ENCODE results near the gene CIAO2A. TPM values are rescaled to one million over a fixed set of nuclear protein-coding genes. Genes with fewer than 3 reads are reported as not detected.

Gene CIAO2A
- total RNA-seq, 4 donors from 2014 or later, result 40.3 to 162 (median 55.5) TPM

DNA sequence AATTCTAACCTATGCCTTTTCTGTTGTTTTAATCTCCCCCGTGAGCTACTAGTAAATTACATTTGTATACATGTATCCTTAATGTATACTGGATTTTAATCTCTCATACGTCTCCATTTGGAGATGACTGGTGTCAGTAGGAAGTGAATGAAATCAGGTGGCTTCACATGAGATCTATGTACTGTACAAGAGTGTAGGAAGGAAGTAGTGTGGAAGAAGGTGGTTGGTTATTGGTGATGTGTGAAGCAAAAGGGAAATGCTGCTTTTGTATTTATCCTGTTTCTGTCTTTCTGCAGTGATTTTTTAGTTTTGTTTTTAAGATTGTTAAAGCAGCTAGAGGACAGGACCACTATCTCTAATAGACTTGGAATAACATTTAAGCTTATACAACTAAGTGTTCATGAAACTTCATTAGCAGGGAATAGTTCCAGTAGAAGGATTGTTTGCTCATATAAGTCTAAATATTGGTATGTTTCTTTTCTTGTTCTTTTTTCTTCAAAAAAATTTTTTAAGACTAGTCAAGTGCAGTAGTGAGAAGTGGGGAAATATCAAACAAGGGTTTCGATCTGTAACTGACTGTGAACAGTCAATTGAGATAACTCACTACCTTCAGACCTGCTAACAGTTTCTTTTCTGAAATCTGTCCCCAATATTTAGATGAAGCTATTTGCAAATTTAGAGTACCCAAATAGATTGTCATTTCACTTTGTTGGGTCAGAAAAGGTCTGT, 17.5 kb upstream of the CIAO2A start:
- TF ChIP-seq CTCF (IDR thresholded peaks at IDR 0.05; ENCODE audit: low read depth), result no peak

GRCh38 chr15:64107337-64107736, 13.7 kb upstream of the CIAO2A start:
- TF ChIP-seq CTCF (IDR thresholded peaks at IDR 0.05; ENCODE audit: low read depth), result no peak

DNA sequence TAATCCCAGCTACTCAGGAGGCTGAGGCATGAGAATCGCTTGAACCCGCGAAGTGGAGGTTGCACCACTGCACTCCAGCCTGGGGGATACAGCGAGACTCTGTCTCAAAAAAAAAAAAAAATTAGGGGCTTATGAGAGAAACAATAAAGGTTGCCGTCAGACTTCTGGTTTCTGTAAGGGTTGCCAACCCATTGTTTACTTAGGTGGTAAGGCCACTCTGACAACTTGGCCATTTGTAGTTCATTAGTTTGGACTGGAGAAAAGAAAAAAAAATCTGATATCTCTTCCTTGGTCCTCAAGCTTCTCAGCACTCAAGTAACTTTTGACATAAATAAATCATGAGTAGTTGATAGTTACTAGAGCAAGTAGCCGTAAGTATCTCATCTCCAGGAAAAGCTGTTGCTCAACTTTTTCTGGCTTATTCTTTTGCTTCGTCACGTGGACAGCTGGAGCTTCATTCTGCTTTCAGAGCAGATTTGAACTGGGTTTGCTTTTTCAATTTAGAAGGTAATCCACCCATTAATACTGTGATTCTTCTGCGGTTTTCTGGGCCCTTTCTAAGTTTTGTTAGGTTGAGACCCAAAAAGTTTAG, 11.6 kb upstream of the CIAO2A start:
- no peak for TF ChIP-seq CTCF (IDR thresholded peaks at IDR 0.05; ENCODE audit: low read depth)

GRCh38 chr15:64102497-64102896, 8.9 kb upstream of the CIAO2A start:
- TF ChIP-seq CTCF (IDR thresholded peaks at IDR 0.05; ENCODE audit: low read depth), result no peak

- TF ChIP-seq CTCF (IDR thresholded peaks at IDR 0.05; ENCODE audit: low read depth), result no peak
Observed at GRCh38 chr15:64100958-64101357, 7.3 kb upstream of the CIAO2A start.

DNA sequence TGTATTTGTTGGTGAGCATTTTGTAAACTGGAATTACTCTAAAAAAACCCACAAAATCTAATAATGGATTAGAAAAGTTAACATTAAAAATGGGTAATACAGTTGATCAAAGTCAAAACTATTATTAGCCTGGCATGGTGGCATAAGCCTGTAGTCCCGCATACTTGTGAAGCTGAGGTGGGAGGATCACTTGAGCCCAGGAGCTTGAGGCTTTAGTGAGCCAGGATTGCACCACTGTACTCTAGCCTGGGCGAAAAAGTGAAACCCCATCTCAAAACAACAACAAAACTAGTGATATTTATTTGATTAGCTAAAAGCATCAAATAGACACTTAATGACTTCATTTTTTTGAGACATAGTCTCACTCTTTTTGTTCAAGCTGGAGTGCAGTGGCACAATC, 5.7 kb upstream of the CIAO2A start:
- no peak for TF ChIP-seq CTCF (IDR thresholded peaks at IDR 0.05; ENCODE audit: low read depth)

DNA sequence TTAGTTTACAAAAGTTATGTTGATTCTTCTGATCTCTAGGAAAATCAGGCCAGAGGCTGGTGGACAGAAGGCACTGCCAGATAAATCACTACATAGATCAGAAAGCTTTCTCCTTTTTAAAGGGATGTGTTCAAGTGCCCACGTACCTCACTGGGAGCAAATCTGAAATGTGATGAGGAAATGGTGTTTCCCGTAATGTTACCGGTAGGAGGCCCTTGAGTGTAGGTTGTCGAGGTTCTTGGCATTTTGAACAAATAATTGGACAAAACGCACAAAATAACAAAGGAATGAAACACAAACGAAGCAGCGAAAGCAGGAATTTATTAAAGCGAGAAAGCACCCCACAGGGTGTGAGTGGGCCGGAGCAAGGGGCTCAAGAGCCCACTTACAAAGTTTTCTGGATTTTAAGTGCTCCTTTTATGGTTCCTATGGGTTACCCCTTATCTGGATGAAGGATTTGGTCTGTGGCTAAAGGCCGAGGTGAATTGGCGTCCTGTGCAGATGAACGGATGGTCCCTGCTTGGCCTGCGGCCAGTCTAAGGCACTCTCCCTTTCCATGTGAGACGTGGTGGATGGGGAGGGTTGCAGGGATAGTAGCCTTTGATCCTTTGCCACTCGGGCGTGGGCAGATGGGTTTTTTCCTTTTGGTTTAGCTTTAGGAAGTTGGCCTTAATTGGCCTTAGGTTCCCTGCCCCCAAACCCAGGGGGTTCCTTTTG, 3.2 kb upstream of the CIAO2A start:
- no peak for TF ChIP-seq CTCF (IDR thresholded peaks at IDR 0.05; ENCODE audit: low read depth)

Data from subcutaneous adipose tissue (tissue), 4 donors.